Endothelial cell of umbilical vein (primary cell): ENCODE results near the gene CPED1. TPM values are rescaled to one million over a fixed set of nuclear protein-coding genes. Genes with fewer than 3 reads are reported as not detected.

ENCODE experiments used
- BruUV-seq: library from RNA; stranded (reverse); fragments of 400-500 nt; replicated peaks from 2 replicates; lab custom pipeline; 2021; lab: Mats Ljungman, UMichigan
- CTCF ChIA-PET: fragments of 300-600, 350-600 bp; sonication (Branson Sonifier 250); formaldehyde crosslinking; loops from one replicate; lab custom pipeline; 2021; ENCODE audit warnings: antibody characterized with exemption, inconsistent platforms; lab: Charles Lee
- POLR2A ChIA-PET: fragments of 300-600, 350-600 bp; sonication (Branson Sonifier 250); formaldehyde crosslinking; loops from one replicate; lab custom pipeline; 2021; ENCODE audit warnings: antibody characterized with exemption, inconsistent platforms; lab: Charles Lee
- DNase-seq: peaks from one replicate; pipeline ENCODE4 v3.0.0-alpha.2; 2011; ENCODE audit warnings: low read depth, low spot score
- FAIRE-seq: peaks from 2 replicates; lab custom pipeline; 2011; peaks lifted over from hg19 to GRCh38; lab: Jason Lieb, UNC
- H2AFZ ChIP-seq: 2 replicates; pipeline ENCODE4 v1.6.0; 2012; ENCODE audit warnings: low read depth, low read length, control low read depth, inconsistent platforms
- H3K27ac ChIP-seq: 2 replicates; pipeline ENCODE4 v1.5.1; 2011; ENCODE audit warnings: low read depth, mild to moderate bottlenecking, control low read depth, low read length, moderate library complexity; ENCODE audit not compliant: insufficient read depth
- H3K27me3 ChIP-seq, 2 experiments: 2 replicates each; pipeline versions ENCODE4 v1.6.0 to v1.6.1; 2011; ENCODE audit warnings: low read length in 2 of 2, mixed read lengths in 1 of 2; ENCODE audit not compliant: control insufficient read depth in 2 of 2, insufficient read depth in 2 of 2
- H3K36me3 ChIP-seq, 2 experiments: 2 replicates in 1 of 2; 3 replicates in 1 of 2; pipeline ENCODE4 v1.5.1; 2011; ENCODE audit warnings: low read length in 2 of 2, mild to moderate bottlenecking in 1 of 2, moderate library complexity in 1 of 2; ENCODE audit not compliant: control insufficient read depth in 2 of 2, insufficient read depth in 2 of 2; ENCODE audit errors: extremely low read depth in 1 of 2
- H3K4me1 ChIP-seq: 3 replicates; pipeline ENCODE4 v1.5.1; 2011; ENCODE audit warnings: mild to moderate bottlenecking, low read length; ENCODE audit not compliant: control insufficient read depth, insufficient read depth; ENCODE audit errors: extremely low read depth
- H3K4me2 ChIP-seq: 2 replicates; pipeline ENCODE4 v1.6.1; 2011; ENCODE audit warnings: low read length, control low read depth, mixed read lengths; ENCODE audit not compliant: insufficient read depth
- H3K4me3 ChIP-seq, 3 experiments: fragments of 200-600 bp in 1 of 3; sonication (generic), shearing (Covaris generic) in 1 of 3; replicated peaks in 1 of 3; 2 replicates each; pipeline ENCODE4 v1.5.1; 2011 to 2016; ENCODE audit warnings: control low read depth in 3 of 3, low read length in 3 of 3, mild to moderate bottlenecking in 2 of 3, inconsistent platforms in 1 of 3, low read depth in 1 of 3, moderate library complexity in 1 of 3; ENCODE audit not compliant: insufficient read depth in 1 of 3
- H3K79me2 ChIP-seq: 2 replicates; pipeline ENCODE4 v1.6.0; 2012; ENCODE audit warnings: low read length, inconsistent platforms; ENCODE audit not compliant: control insufficient read depth, insufficient read depth
- H3K9ac ChIP-seq: replicated peaks from 2 replicates; pipeline ENCODE3; 2011; ENCODE audit warnings: low read length, control low read depth; ENCODE audit not compliant: insufficient read depth; ENCODE audit errors: extremely low read depth
- H3K9me1 ChIP-seq: replicated peaks from 3 replicates; pipeline ENCODE4 v1.6.0; 2011; ENCODE audit warnings: mild to moderate bottlenecking, low read length; ENCODE audit not compliant: control insufficient read depth, insufficient read depth; ENCODE audit errors: extremely low read depth
- H3K9me3 ChIP-seq: replicated peaks from 2 replicates; pipeline ENCODE4 v1.5.1; 2012; ENCODE audit warnings: low read length, inconsistent platforms; ENCODE audit not compliant: control insufficient read depth, insufficient read depth
- H4K20me1 ChIP-seq: replicated peaks from 2 replicates; pipeline ENCODE3; 2011; ENCODE audit warnings: mild to moderate bottlenecking, low read length; ENCODE audit not compliant: control insufficient read depth, insufficient read depth; ENCODE audit errors: extremely low read depth
- CTCF ChIP-seq, 2 donors: IDR thresholded peaks; 1 replicate in 1 of 2; 2 replicates in 1 of 2; pipeline ENCODE4 v1.5.1; 2011; ENCODE audit warnings: low read length in 2 of 2, mild to moderate bottlenecking in 2 of 2, moderate library complexity in 2 of 2, control low read depth in 1 of 2, inconsistent platforms in 1 of 2, low read depth in 1 of 2; ENCODE audit not compliant: insufficient read depth in 1 of 2; ENCODE audit errors: extremely low read depth in 1 of 2
- EZH2 ChIP-seq: IDR thresholded peaks from 2 replicates; pipeline ENCODE4 v1.6.1; 2012; ENCODE audit warnings: borderline replicate concordance, low read depth, mild to moderate bottlenecking, moderate library complexity, low read length, inconsistent platforms; ENCODE audit not compliant: severe bottlenecking
- FOS ChIP-seq: IDR thresholded peaks from 2 replicates; pipeline ENCODE4 v1.6.1; 2011; ENCODE audit warnings: mild to moderate bottlenecking, low read length, moderate library complexity, borderline replicate concordance; ENCODE audit not compliant: insufficient read depth
- GATA2 ChIP-seq: IDR thresholded peaks from 2 replicates; pipeline ENCODE4 v1.7.0; 2011; ENCODE audit warnings: low read depth, mild to moderate bottlenecking, moderate library complexity, mixed read lengths, low read length; ENCODE audit not compliant: insufficient read length, insufficient read depth
- JUN ChIP-seq: IDR thresholded peaks from 2 replicates; pipeline ENCODE4 v1.6.1; 2011; ENCODE audit warnings: borderline replicate concordance, low read depth; ENCODE audit not compliant: insufficient read length, insufficient read depth
- MAX ChIP-seq: IDR thresholded peaks from 2 replicates; pipeline ENCODE4 v1.6.1; 2011; ENCODE audit not compliant: insufficient read depth, insufficient read length
- MYC ChIP-seq: IDR thresholded peaks from one replicate; pipeline ENCODE4 v1.6.1; 2011; ENCODE audit warnings: mild to moderate bottlenecking, low read depth, low read length
- POLR2A ChIP-seq: IDR thresholded peaks from 2 replicates; pipeline ENCODE4 v1.6.1; 2012; ENCODE audit warnings: low read depth, mild to moderate bottlenecking, control low read depth, low read length
- POLR2AphosphoS5 ChIP-seq: IDR thresholded peaks from 2 replicates; pipeline ENCODE4 v1.6.1; 2012; ENCODE audit warnings: low read depth, mild to moderate bottlenecking, control low read depth, low read length, moderate library complexity; ENCODE audit not compliant: insufficient read depth
- dilution Hi-C: fragments of 300-500 bp; cut with MboI; formaldehyde crosslinking; loops from one replicate; pipeline ENCODE4 v1.15.0; 2019; ENCODE audit warnings: low sequenced_read_pairs; ENCODE audit not compliant: extremely low pct_ligation_motif_present
- intact Hi-C: fragments of 100-400 bp; cut with micrococcal nuclease; formaldehyde crosslinking; loops from one replicate; pipeline ENCODE4 v1.10.0; 2022
- polyA plus RNA-seq, 4 experiments: library from polyadenylated mRNA; depleted of rRNA in 3 of 4; stranded (reverse) in 3 of 4; unstranded in 1 of 4; fragments of >200 nt; gene quantifications; 2 replicates each; pipeline versions ENCODE4 v1.2.1 to v1.2.3, GENCODE V29; 2011 to 2012; ENCODE audit warnings: missing spikeins in 1 of 4
- total RNA-seq: library from RNA; stranded (reverse); gene quantifications from 2 replicates; pipeline ENCODE4 v1.2.3, GENCODE V29; 2021

Gene CPED1
- total and polyA plus RNA-seq, 2 donors (not counting 3 experiments of a cell fraction or from before 2014, with no cell fraction given): 0.22 to 3.0 TPM

GRCh38 chr7:121105262-121105661 is 116.8 kb downstream of the CPED1 start:
- Histone ChIP-seq H3K27ac (no peak overlapping the region), H3K79me2 (no peaks in the 10 kb centered on the region), H3K9ac (no peak overlapping the region), H4K20me1 (no peaks in the 10 kb centered on the region), H3K4me1 (no peaks in the 10 kb centered on the region), H3K27me3 (peaks cover 7 to 12% of the 10 kb centered on the region in 2 experiments), H3K9me1 (no peaks in the 10 kb centered on the region), H3K9me3 (no peaks in the 10 kb centered on the region), H3K36me3 (no peaks in the 10 kb centered on the region), H3K4me2 (no peak overlapping the region), H3K4me3 (no peak overlapping the region), H2AFZ (no peak overlapping the region)
- FAIRE-seq: no peak
- CTCF ChIA-PET: interaction anchor here (3.2 to 4.0 kb wide), 2 partner anchors 117 to 313 kb away, joined by 82 to 125 read pairs; partner anchors contain the start of gene CPED1
- POLR2A ChIA-PET: no interaction called here
- dilution Hi-C loops (no loop called here), intact Hi-C loops (loop anchor here (5.0 kb wide), 2 partner anchors 378 to 442 kb away; no protein-coding TSS in a partner anchor)
- no TSS peak for BruUV-seq
- DNase-seq: no peak
- TF ChIP-seq GATA2: no peak
- TF ChIP-seq CTCF (IDR thresholded peaks at IDR 0.05; ENCODE audit: extremely low read depth in 1 of 2, insufficient read depth in 1 of 2, low read depth in 1 of 2, low read length in 2 of 2): no peak
- TF ChIP-seq POLR2A: no peak
- TF ChIP-seq MYC: no peak
- TF ChIP-seq POLR2AphosphoS5: no peak
- TF ChIP-seq JUN: no peak
- TF ChIP-seq EZH2: no peak
- TF ChIP-seq MAX: no peak
- TF ChIP-seq FOS: no peak
